AG09309 (cell line): ENCODE measurements around the gene TLR3.
"Not testable (repeated sequence)": the region's sequence is repeated elsewhere in the genome, so short reads cannot be mapped to it uniquely, and the experiment has no call there.

Experiments used
- DNase-seq: peaks from one replicate; pipeline ENCODE4 v3.0.0-alpha.2; 2010; ENCODE audit warnings: low read depth
- H3K4me3 ChIP-seq: 2 replicates; pipeline ENCODE4 v1.5.1; 2011; ENCODE audit warnings: mild to moderate bottlenecking, low read depth, low read length, moderate library complexity; ENCODE audit not compliant: control insufficient read depth
- TF ChIP-seq, protein P1 (sequence below): IDR thresholded peaks from 2 replicates; pipeline ENCODE4 v1.5.1; 2011; ENCODE audit warnings: mild to moderate bottlenecking, low read depth, low read length, inconsistent platforms; ENCODE audit not compliant: insufficient read depth, control insufficient read depth; ENCODE audit errors: missing control alignments

Gene TLR3

GRCh38 chr4:186032259-186032658, 36.7 kb upstream of the TLR3 start:
- H3K4me3 ChIP-seq = no peak overlapping the region
- DNase-seq = no peak
- TF ChIP-seq, protein P1, sequence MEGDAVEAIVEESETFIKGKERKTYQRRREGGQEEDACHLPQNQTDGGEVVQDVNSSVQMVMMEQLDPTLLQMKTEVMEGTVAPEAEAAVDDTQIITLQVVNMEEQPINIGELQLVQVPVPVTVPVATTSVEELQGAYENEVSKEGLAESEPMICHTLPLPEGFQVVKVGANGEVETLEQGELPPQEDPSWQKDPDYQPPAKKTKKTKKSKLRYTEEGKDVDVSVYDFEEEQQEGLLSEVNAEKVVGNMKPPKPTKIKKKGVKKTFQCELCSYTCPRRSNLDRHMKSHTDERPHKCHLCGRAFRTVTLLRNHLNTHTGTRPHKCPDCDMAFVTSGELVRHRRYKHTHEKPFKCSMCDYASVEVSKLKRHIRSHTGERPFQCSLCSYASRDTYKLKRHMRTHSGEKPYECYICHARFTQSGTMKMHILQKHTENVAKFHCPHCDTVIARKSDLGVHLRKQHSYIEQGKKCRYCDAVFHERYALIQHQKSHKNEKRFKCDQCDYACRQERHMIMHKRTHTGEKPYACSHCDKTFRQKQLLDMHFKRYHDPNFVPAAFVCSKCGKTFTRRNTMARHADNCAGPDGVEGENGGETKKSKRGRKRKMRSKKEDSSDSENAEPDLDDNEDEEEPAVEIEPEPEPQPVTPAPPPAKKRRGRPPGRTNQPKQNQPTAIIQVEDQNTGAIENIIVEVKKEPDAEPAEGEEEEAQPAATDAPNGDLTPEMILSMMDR = peak; percentile 18

GRCh38 chr4:186033027-186033426, 35.9 kb upstream of the TLR3 start:
- TF ChIP-seq, protein P1 = no peak

GRCh38 chr4:186034613-186035012, 34.3 kb upstream of the TLR3 start:
- not testable (repeated sequence) for DNase-seq, H3K4me3 ChIP-seq

More at GRCh38 chr4:186033027-186033426, 35.9 kb upstream of the TLR3 start:
- no peak for DNase-seq
- no peak overlapping the region for H3K4me3 ChIP-seq

DNA sequence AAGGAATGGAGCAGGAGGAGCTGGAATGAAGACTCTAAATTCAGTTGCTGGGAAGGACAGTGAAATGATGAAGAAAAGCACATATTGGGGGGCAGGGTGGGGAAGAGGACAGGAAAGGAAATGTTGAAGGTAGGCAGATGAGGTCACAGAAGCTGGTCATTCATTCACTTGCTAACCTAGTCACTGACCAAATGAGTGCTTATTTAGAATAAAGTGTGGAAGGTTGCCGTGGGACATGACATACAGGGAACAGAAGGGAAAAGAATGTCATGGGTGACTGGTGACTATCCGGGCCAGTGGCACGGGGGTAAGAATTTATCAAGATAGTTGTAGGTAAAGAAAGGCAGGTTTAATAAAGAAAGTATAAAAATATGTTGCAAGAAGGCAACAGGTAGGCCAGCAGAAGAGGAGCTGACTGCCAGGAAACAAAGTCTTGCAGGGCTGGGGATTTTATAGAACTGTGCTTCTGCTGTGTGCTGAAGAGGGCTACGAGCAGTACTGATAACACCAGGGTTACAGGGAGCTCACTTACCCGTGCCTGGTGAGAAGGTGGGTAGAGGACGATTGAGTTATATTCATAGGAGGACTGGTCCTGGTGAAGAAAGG, 31.9 kb upstream of the TLR3 start:
- no peak overlapping the region for H3K4me3 ChIP-seq
- no peak for DNase-seq
- TF ChIP-seq, protein P1 = no peak

DNA sequence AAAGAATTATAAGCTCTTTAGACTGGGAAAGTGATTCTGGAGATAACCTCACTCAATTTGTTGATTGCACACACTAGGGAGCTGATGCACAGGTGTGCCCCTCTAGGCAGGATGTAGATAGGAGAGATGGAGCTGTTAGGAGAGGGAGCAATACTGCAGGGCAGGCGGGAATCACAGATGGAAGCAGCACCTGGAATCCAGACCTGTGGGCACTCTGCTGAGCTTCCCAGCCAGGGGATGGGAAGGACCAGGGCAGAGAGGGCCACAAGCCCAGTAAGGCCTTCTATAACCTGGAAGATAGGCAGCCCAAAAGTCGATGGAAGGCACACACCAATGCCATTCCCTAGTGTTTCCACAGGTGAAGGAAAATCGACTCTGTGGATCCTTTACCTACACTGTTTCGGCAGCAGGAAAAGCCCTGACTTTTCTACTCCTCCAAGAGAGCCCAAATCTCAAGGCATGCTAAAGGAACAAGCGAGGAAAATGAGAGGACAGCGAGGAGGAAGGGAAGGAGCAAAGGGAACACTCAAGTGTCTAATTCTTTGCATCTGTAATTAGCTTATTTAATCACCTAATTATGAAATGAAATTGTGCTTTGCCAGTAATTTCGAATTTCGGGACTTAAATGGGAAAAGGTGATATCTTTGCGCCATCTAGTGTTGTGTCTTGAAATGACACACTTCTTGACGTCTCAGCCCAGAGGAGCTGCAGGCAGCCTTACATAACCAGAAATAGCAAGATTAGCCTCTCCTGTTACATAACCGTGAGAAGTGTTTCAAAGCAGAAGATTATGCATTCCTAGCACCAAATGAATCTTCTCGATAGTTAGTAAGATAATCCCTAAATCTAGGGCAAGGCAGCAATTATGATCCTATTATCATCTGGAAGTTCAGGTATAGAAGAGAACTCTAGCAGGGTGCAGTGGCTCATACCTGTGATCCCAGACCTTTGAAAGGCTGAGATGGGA, 31.0 kb upstream of the TLR3 start:
- no peak overlapping the region for H3K4me3 ChIP-seq
- TF ChIP-seq, protein P1 = peak; percentile 72
- DNase-seq = peak; percentile 63

GRCh38 chr4:186039697-186040096, 29.3 kb upstream of the TLR3 start:
- TF ChIP-seq, protein P1 = no peak
- H3K4me3 ChIP-seq = no peak overlapping the region
- no peak for DNase-seq

GRCh38 chr4:186040316-186040715, 28.6 kb upstream of the TLR3 start:
- H3K4me3 ChIP-seq = no peak overlapping the region
- DNase-seq = no peak
- TF ChIP-seq, protein P1 = no peak

- not testable (repeated sequence) for DNase-seq, H3K4me3 ChIP-seq
Measured at GRCh38 chr4:186047501-186047900, 21.5 kb upstream of the TLR3 start.

DNA sequence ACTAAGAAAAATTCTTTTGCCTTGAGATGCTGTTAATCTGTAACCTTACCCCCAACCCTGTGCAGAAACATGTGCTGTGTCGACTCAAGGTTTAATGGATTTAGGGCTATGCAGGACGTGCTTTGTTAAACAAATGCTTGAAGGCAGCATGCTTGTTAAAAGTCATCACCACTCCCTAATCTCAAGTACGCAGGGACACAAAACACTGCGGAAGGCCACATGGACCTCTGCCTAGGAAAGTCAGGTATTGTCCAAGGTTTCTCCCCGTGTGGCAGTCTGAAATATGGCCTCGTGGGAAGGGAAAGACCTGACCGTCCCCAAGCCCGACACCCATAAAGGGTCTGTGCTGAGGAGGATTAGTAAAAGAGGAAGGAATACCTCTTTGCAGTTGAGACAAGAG, 18.8 kb upstream of the TLR3 start:
- not testable (repeated sequence) for H3K4me3 ChIP-seq, DNase-seq
